NT2/D1 (cell line): ENCODE results near the gene SPATA4.

Experiments
- SUZ12 ChIP-seq: IDR thresholded peaks from 2 replicates; pipeline ENCODE4 v1.6.1; 2011; ENCODE audit not compliant: insufficient read length, insufficient read depth; ENCODE audit errors: extremely low read depth
- YY1 ChIP-seq: IDR thresholded peaks from 2 replicates; pipeline ENCODE4 v1.6.1; 2011; ENCODE audit not compliant: insufficient read length, insufficient read depth
- ZNF274 ChIP-seq: IDR thresholded peaks from 2 replicates; pipeline ENCODE4 v1.6.1; 2011; ENCODE audit warnings: mild to moderate bottlenecking, low read depth, low read length

GRCh38 chr4:176186671-176187395 is 8.6 kb downstream of the SPATA4 start:
- no peak for TF ChIP-seq ZNF274
- no peak for TF ChIP-seq YY1
- no peak for TF ChIP-seq SUZ12
